LNCAP (cell line): ENCODE results near the gene C2CD4A.

Experiments used
- TF ChIP-seq, protein P1 (sequence below): fragments of 450-650 bp; IDR thresholded peaks from 2 replicates; pipeline ENCODE4 v1.5.1; 2017; ENCODE audit warnings: mild to moderate bottlenecking

The C2CD4A gene

GRCh38 chr15:62035256-62035924, 31.4 kb upstream of the C2CD4A start:
- TF ChIP-seq, protein P1, sequence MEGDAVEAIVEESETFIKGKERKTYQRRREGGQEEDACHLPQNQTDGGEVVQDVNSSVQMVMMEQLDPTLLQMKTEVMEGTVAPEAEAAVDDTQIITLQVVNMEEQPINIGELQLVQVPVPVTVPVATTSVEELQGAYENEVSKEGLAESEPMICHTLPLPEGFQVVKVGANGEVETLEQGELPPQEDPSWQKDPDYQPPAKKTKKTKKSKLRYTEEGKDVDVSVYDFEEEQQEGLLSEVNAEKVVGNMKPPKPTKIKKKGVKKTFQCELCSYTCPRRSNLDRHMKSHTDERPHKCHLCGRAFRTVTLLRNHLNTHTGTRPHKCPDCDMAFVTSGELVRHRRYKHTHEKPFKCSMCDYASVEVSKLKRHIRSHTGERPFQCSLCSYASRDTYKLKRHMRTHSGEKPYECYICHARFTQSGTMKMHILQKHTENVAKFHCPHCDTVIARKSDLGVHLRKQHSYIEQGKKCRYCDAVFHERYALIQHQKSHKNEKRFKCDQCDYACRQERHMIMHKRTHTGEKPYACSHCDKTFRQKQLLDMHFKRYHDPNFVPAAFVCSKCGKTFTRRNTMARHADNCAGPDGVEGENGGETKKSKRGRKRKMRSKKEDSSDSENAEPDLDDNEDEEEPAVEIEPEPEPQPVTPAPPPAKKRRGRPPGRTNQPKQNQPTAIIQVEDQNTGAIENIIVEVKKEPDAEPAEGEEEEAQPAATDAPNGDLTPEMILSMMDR: no peak

DNA sequence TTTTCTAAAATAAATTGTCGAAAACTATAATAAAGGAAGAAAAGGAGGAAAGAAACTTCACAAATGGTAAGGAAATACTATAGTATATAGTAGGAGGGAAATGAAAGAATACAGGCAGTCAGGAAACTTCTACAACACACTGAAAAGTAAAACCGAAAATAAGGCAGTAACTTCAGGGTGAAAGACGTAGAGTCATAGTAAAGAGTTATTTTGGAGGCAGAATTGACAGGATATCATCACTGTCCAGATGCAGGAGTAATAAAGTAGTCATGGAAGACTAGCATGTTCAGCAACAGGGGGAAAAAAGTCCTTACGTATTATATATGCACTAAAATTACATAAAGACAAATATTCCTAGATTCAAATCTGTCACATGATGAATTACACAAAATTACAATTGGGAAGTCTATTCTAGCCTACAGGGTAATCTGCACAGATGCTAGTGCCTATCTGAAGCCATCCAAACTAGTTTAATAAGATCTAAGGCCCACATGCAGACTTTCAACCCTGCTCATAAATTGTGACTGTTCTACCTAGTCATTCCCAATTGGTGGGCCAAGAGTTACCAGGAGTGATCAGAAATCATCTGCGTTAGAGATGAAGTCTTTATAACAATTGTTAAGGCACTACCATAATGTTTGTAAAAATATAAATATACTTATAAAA, 20.6 kb upstream of the C2CD4A start:
- TF ChIP-seq, protein P1: no peak

DNA sequence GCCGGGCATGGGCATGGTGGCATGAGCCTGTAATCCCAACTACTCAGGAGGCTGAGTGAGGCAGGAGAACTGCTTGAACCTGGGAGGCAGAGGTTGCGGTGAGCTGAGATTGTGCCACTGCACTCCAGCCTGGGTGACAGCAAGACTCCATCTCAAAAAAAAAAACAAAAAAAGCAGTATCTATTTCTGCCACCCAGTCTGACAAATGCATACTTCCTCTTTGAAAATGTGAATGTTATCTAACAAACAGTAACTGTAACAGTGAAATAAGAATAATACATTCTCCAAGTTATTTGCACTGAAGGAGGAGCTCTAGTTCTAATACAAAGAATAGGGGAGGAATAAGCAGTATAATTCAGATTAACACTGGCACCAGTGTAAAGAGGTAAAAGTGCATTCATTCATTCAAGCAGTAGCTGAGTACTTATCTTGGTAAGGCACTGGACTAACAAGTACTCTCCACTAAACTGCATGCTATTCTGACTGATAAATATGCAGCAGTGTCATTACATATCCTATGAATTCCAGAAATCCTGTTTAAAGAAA, 19.4 kb upstream of the C2CD4A start:
- TF ChIP-seq, protein P1: no peak

DNA sequence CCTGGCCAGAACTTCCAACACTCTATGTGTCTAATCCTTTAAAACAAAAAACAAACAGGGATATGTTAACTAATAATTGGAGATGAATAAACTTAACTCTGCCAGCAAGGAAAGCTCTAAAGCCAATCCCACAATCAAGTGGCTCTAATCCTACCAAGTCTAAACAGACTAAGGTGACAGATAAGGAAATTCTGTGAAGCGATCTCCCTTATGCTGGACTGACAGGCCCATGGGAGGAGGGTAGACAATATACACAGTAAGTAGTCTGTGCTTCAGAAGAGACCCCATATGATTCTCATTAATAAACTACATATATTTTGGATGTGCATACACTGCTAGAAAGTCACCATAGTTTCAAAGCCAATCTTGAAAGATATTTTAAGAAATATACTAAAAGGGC, 16.7 kb upstream of the C2CD4A start:
- TF ChIP-seq, protein P1: no peak

GRCh38 chr15:62051166-62051565, 15.6 kb upstream of the C2CD4A start:
- TF ChIP-seq, protein P1: no peak

- TF ChIP-seq, protein P1: no peak
Observed at GRCh38 chr15:62052713-62053112, 14.1 kb upstream of the C2CD4A start.

- TF ChIP-seq, protein P1: no peak
Observed at GRCh38 chr15:62053439-62054085, 13.2 kb upstream of the C2CD4A start.
